Measurements from ENCODE around the gene KCTD16. TPM values are rescaled to one million over a fixed set of nuclear protein-coding genes. Genes with fewer than 3 reads are reported as not detected.

The KCTD16 gene
- total and polyA plus RNA-seq, 2 donors (not counting 1 experiment from before 2014, with no cell fraction given), result not detected

DNA sequence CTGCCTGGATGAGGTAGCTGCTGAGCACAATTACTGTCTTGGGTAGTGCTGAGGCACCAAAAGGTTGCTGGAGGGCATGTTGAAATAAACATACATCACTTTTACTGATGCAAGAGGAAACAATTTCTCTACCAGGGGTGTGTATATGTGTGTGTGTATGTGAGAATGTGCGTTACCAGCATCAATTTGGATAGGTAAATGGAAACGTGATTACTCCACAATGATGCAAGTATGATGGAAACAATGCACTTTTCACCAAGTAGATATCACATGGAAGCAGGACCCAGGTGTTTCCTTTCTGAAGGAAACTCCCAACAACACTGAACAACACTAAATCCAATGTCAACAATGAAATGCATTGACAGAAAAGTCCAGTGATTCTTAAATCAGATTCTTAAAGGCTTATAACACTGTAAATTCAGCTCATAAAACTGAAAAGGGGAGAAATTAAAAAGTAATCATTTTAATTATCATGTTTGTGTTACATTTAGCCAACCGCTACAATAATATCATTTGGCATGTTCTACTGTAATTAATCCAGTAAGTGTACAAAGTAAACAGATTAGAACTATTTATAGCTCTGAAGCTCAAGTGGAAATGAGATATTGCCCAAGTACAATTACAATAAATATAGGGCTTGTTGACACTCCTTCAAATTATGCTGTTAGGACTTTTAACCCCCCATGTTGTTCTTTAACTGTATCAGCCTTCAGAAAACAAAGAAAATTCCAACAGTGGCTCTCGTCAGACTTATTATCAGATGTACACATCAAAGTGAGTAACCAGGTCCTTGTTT, 25.5 kb upstream of the KCTD16 start:
- ATAC-seq (ENCODE audit: low read depth) (no peak), DNase-seq (no peak)
- H2AFZ ChIP-seq (ENCODE audit: insufficient read depth, low read depth, low read length, poor library complexity, severe bottlenecking), result no peak overlapping the region
- peaks cover 16% of the 10 kb centered on the region for H3K4me1 Mint-ChIP-seq
- CTCF ChIA-PET, result interaction anchor here (0.9 kb wide), 1 partner anchor 785 kb away, joined by 3 read pairs; no protein-coding TSS in a partner anchor
- no peaks in the 10 kb centered on the region for H3K36me3 ChIP-seq (replicated peaks in 1 of 2; ENCODE audit: control extremely low read depth in 1 of 2, control insufficient read depth in 1 of 2, extremely low read depth in 1 of 2, insufficient read depth in 2 of 2, low read length in 1 of 2)
- H3K27me3 Mint-ChIP-seq, result peaks cover 10% of the 10 kb centered on the region
- H3K9me3 Mint-ChIP-seq (ENCODE audit: insufficient read depth), result no peaks in the 10 kb centered on the region
- no peak overlapping the region for H3K9ac ChIP-seq (ENCODE audit: low read length)
- H3K4me2 ChIP-seq (replicated peaks; ENCODE audit: low read depth, low read length, poor library complexity, severe bottlenecking), result no peak overlapping the region
- H3K27ac Mint-ChIP-seq, result no peak overlapping the region
- no peak overlapping the region for H3K4me3 ChIP-seq (ENCODE audit: control extremely low read depth in 1 of 5, extremely low read depth in 1 of 5, insufficient read depth in 1 of 5, low read depth in 2 of 5, low read length in 4 of 5)
- H3K4me1 ChIP-seq (ENCODE audit: control insufficient read depth in 2 of 2, insufficient read depth in 2 of 2, low read length in 2 of 2), result peaks cover 12 to 13% of the 10 kb centered on the region in 2 donors
- no CpG with 5 or more reads among the region's 4 CpGs for WGBS (ENCODE audit: insufficient coverage)
- intact Hi-C loops (cut with micrococcal nuclease), result no loop called here
- no peak for TF ChIP-seq EZH2 (IDR thresholded peaks at IDR 0.05; ENCODE audit: borderline replicate concordance, insufficient read depth, low read depth, low read length, poor library complexity, severe bottlenecking)
- TF ChIP-seq, protein P1, sequence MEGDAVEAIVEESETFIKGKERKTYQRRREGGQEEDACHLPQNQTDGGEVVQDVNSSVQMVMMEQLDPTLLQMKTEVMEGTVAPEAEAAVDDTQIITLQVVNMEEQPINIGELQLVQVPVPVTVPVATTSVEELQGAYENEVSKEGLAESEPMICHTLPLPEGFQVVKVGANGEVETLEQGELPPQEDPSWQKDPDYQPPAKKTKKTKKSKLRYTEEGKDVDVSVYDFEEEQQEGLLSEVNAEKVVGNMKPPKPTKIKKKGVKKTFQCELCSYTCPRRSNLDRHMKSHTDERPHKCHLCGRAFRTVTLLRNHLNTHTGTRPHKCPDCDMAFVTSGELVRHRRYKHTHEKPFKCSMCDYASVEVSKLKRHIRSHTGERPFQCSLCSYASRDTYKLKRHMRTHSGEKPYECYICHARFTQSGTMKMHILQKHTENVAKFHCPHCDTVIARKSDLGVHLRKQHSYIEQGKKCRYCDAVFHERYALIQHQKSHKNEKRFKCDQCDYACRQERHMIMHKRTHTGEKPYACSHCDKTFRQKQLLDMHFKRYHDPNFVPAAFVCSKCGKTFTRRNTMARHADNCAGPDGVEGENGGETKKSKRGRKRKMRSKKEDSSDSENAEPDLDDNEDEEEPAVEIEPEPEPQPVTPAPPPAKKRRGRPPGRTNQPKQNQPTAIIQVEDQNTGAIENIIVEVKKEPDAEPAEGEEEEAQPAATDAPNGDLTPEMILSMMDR (IDR thresholded peaks at IDR 0.05), result no peak
- H4K20me1 ChIP-seq (ENCODE audit: control insufficient read depth, insufficient read depth, low read length, poor library complexity, severe bottlenecking), result no peaks in the 10 kb centered on the region
- no peak overlapping the region for H3K4me3 Mint-ChIP-seq
- H3K9me3 ChIP-seq (ENCODE audit: control extremely low read depth in 1 of 3, control insufficient read depth in 2 of 3, insufficient read depth in 1 of 3, low read length in 2 of 3), result no peaks in the 10 kb centered on the region
- no peak overlapping the region for H3K27ac ChIP-seq (ENCODE audit: low read length in 2 of 2)
- H3K27me3 ChIP-seq (replicated peaks in 1 of 4; ENCODE audit: control extremely low read depth in 1 of 4, control insufficient read depth in 3 of 4, insufficient read depth in 4 of 4, low read length in 3 of 4), result no peaks in the 10 kb centered on the region
- POLR2A ChIA-PET, result no interaction called here
- no peaks in the 10 kb centered on the region for H3K79me2 ChIP-seq (ENCODE audit: control insufficient read depth, insufficient read depth, low read length)

DNA sequence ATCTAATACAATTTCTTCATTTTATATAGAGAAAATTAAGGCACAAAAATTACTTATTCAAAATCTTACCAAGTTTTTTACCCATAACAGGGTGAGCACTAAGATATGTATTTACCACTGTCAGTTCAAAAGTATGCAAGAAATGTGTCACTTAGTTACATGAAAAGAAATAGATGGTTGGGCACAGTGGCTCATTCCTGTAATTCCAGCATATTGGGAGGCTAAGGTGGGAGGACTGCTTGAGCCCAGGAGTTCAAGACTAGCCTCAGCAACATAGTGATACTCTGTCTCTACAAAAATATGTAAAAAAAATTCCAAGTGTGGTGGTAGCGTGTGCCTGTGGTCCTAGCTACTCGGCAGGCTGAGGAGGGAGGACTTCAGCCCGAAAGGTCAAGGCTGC, 19.6 kb upstream of the KCTD16 start:
- CTCF ChIA-PET, result interaction anchor here (1.5 kb wide), 1 partner anchor 42 kb away, joined by 3 read pairs; no protein-coding TSS in a partner anchor
- ATAC-seq (ENCODE audit: low read depth), result no peak
- no CpG with 5 or more reads among the region's 3 CpGs for WGBS (ENCODE audit: insufficient coverage)

More for the DNA sequence above, 19.6 kb upstream of the KCTD16 start:
- H3K4me3 Mint-ChIP-seq, result no peak overlapping the region
- intact Hi-C loops (cut with micrococcal nuclease), result no loop called here
- H3K4me1 Mint-ChIP-seq, result no peaks in the 10 kb centered on the region
- Histone ChIP-seq H3K27ac (ENCODE audit: low read length in 2 of 2) (no peak overlapping the region), H3K4me1 (ENCODE audit: control insufficient read depth in 2 of 2, insufficient read depth in 2 of 2, low read length in 2 of 2) (no peaks in the 10 kb centered on the region), H2AFZ (ENCODE audit: insufficient read depth, low read depth, low read length, poor library complexity, severe bottlenecking) (no peak overlapping the region), H3K9ac (ENCODE audit: low read length) (no peak overlapping the region), H3K36me3 (replicated peaks in 1 of 2; ENCODE audit: control extremely low read depth in 1 of 2, control insufficient read depth in 1 of 2, extremely low read depth in 1 of 2, insufficient read depth in 2 of 2, low read length in 1 of 2) (no peaks in the 10 kb centered on the region), H4K20me1 (ENCODE audit: control insufficient read depth, insufficient read depth, low read length, poor library complexity, severe bottlenecking) (no peaks in the 10 kb centered on the region), H3K4me2 (replicated peaks; ENCODE audit: low read depth, low read length, poor library complexity, severe bottlenecking) (no peak overlapping the region), H3K9me3 (ENCODE audit: control extremely low read depth in 1 of 3, control insufficient read depth in 2 of 3, insufficient read depth in 1 of 3, low read length in 2 of 3) (no peaks in the 10 kb centered on the region), H3K79me2 (ENCODE audit: control insufficient read depth, insufficient read depth, low read length) (no peaks in the 10 kb centered on the region), H3K27me3 (replicated peaks in 1 of 4; ENCODE audit: control extremely low read depth in 1 of 4, control insufficient read depth in 3 of 4, insufficient read depth in 4 of 4, low read length in 3 of 4) (no peaks in the 10 kb centered on the region), H3K4me3 (ENCODE audit: control extremely low read depth in 1 of 5, extremely low read depth in 1 of 5, insufficient read depth in 1 of 5, low read depth in 2 of 5, low read length in 4 of 5) (no peak overlapping the region)
- H3K27me3 Mint-ChIP-seq, result peaks cover 4% of the 10 kb centered on the region
- POLR2A ChIA-PET, result no interaction called here
- TF ChIP-seq EZH2 (IDR thresholded peaks at IDR 0.05; ENCODE audit: borderline replicate concordance, insufficient read depth, low read depth, low read length, poor library complexity, severe bottlenecking), result no peak
- TF ChIP-seq, protein P1 (IDR thresholded peaks at IDR 0.05), result no peak
- no peak overlapping the region for H3K27ac Mint-ChIP-seq
- no peak for DNase-seq
- H3K9me3 Mint-ChIP-seq (ENCODE audit: insufficient read depth), result no peaks in the 10 kb centered on the region
